ENCODE measurements around the gene RIC1. TPM values are rescaled to one million over a fixed set of nuclear protein-coding genes. Genes with fewer than 3 reads are reported as not detected.
"Not testable (repeated sequence)": the region's sequence is repeated elsewhere in the genome, so short reads cannot be mapped to it uniquely, and the experiment has no call there.

The RIC1 gene, protein sequence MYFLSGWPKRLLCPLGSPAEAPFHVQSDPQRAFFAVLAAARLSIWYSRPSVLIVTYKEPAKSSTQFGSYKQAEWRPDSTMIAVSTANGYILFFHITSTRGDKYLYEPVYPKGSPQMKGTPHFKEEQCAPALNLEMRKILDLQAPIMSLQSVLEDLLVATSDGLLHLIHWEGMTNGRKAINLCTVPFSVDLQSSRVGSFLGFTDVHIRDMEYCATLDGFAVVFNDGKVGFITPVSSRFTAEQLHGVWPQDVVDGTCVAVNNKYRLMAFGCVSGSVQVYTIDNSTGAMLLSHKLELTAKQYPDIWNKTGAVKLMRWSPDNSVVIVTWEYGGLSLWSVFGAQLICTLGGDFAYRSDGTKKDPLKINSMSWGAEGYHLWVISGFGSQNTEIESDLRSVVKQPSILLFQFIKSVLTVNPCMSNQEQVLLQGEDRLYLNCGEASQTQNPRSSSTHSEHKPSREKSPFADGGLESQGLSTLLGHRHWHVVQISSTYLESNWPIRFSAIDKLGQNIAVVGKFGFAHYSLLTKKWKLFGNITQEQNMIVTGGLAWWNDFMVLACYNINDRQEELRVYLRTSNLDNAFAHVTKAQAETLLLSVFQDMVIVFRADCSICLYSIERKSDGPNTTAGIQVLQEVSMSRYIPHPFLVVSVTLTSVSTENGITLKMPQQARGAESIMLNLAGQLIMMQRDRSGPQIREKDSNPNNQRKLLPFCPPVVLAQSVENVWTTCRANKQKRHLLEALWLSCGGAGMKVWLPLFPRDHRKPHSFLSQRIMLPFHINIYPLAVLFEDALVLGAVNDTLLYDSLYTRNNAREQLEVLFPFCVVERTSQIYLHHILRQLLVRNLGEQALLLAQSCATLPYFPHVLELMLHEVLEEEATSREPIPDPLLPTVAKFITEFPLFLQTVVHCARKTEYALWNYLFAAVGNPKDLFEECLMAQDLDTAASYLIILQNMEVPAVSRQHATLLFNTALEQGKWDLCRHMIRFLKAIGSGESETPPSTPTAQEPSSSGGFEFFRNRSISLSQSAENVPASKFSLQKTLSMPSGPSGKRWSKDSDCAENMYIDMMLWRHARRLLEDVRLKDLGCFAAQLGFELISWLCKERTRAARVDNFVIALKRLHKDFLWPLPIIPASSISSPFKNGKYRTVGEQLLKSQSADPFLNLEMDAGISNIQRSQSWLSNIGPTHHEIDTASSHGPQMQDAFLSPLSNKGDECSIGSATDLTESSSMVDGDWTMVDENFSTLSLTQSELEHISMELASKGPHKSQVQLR (N-terminal part only)
- total RNA-seq (2021; fragmentation: NEBNext Ultra II Directional; extraction: Animal tissue kit (Norgen Biotek cat#: 25700)), result 10 to 100 TPM; 25.8 to 35.2 (median 29.8) TPM
- long read RNA-seq, partial matches to known transcripts, result 3 of 10 reads
- long read RNA-seq, other reads (novel, unspliced or antisense), result 7 of 10 reads

- Mint-ChIP-seq H3K4me1 (ENCODE audit: low read depth) (peaks cover 51% of the 10 kb centered on the region), H3K27me3 (ENCODE audit: insufficient read depth) (peaks cover 5% of the 10 kb centered on the region), H3K4me3 (peak within 1 kb of the TSS; percentile 95), H3K36me3 (ENCODE audit: low read depth) (peaks cover 14% of the 10 kb centered on the region), H3K9me3 (no peaks in the 10 kb centered on the region), H3K27ac (peak within 1 kb of the TSS; percentile 90)
- peak; percentile 87 for DNase-seq
- TF ChIP-seq CTCF (IDR thresholded peaks at IDR 0.05), result no peak
These were observed at the start of gene RIC1 for GRCh38 chr9:5628530-5629311. Gene RIC1, plus strand, starts transcription at chr9:5629107. Its CDS starts 203 bp downstream, at chr9:5629310.

GRCh38 chr9:5579881-5580280 lies 49.0 kb upstream of the RIC1 start:
- no peak for DNase-seq
- Mint-ChIP-seq H3K4me1 (ENCODE audit: low read depth) (peaks cover 55% of the 10 kb centered on the region), H3K27ac (no peak overlapping the region), H3K9me3 (no peaks in the 10 kb centered on the region), H3K36me3 (ENCODE audit: low read depth) (peaks cover 55% of the 10 kb centered on the region), H3K4me3 (no peak overlapping the region), H3K27me3 (ENCODE audit: insufficient read depth) (peaks cover 2% of the 10 kb centered on the region; the same call in 1 of the 2 replicates)
- no peak for TF ChIP-seq CTCF (IDR thresholded peaks at IDR 0.05)

DNA sequence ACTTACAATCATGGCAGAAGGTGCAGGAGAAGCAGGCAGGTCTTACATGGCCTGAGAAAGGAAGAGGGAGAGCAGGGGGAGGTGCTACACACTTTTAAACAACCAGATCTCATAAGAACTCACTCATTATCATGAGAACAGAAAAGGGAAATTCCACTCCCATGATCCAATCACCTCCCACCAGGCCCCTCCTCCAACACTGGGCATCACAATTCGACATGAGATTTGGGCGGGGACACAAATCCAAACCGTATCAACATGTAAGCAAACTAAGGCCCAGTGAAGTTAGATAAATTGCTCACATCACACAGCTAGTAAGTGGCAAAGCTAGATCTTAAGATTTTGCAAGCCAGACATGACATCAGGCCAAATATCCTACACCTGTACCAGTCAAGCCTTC lies 48.3 kb upstream of the RIC1 start:
- H3K4me3 Mint-ChIP-seq, result no peak overlapping the region
- no peak for TF ChIP-seq CTCF (IDR thresholded peaks at IDR 0.05)
- no peak overlapping the region; the same call in 1 of the 2 replicates for H3K27ac Mint-ChIP-seq

GRCh38 chr9:5581706-5582105 lies 47.2 kb upstream of the RIC1 start:
- Mint-ChIP-seq H3K36me3 (ENCODE audit: low read depth) (peaks cover 47% of the 10 kb centered on the region), H3K4me1 (ENCODE audit: low read depth) (peaks cover 69% of the 10 kb centered on the region), H3K27ac (0 out of 2 replicates have a peak overlapping the region, but pooled peaks have one; percentile 21)
- not testable (repeated sequence) for H3K9me3 Mint-ChIP-seq; DNase-seq; H3K27me3 Mint-ChIP-seq (ENCODE audit: insufficient read depth); H3K4me3 Mint-ChIP-seq

More for the DNA sequence above, 48.3 kb upstream of the RIC1 start:
- DNase-seq, result no peak
- Mint-ChIP-seq H3K9me3 (no peaks in the 10 kb centered on the region), H3K4me1 (ENCODE audit: low read depth) (peaks cover 58% of the 10 kb centered on the region), H3K27me3 (ENCODE audit: insufficient read depth) (peaks cover 2% of the 10 kb centered on the region; the same call in 1 of the 2 replicates), H3K36me3 (ENCODE audit: low read depth) (peaks cover 49% of the 10 kb centered on the region)

DNA sequence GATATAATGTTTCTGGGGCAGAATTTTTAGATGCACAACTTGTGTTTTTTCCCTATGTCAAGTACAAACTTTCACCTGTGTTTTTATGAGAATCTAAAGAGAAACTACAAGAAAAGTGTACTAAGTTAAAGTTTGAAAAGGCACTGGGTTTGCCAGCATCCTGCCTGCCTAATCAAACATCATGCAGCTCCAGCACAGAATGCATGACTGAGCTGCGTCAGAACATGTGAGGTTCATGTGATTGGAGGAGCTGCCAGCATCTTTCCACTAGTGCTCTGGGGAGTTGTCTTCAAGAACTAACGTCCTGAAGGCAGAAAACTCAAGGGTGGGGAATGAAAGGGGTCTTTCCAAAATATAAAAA lies 46.1 kb upstream of the RIC1 start:
- H3K9me3 Mint-ChIP-seq, result no peaks in the 10 kb centered on the region

More for the DNA sequence above, 46.1 kb upstream of the RIC1 start:
- Mint-ChIP-seq H3K27me3 (ENCODE audit: insufficient read depth) (peaks cover 2% of the 10 kb centered on the region; the same call in 1 of the 2 replicates), H3K27ac (peak overlapping the region; percentile 97), H3K4me1 (ENCODE audit: low read depth) (peaks cover 71% of the 10 kb centered on the region), H3K4me3 (peak overlapping the region; percentile 74), H3K36me3 (ENCODE audit: low read depth) (peaks cover 40% of the 10 kb centered on the region)
- TF ChIP-seq CTCF (IDR thresholded peaks at IDR 0.05), result no peak
- DNase-seq, result peak; percentile 62

Measured in HFFc6 (cell line).